Ishikawa (cell line): ENCODE results near the gene LY6G6D.

Source experiments
- EGR1 ChIP-seq: IDR thresholded peaks from 2 replicates; pipeline ENCODE4 v1.6.1; 2012
- EP300 ChIP-seq: IDR thresholded peaks from 2 replicates; pipeline ENCODE4 v1.6.1; 2012; ENCODE audit warnings: borderline replicate concordance
- NFIC ChIP-seq: IDR thresholded peaks from 2 replicates; pipeline ENCODE4 v1.6.1; 2012
- ZBTB7A ChIP-seq: IDR thresholded peaks from 2 replicates; pipeline ENCODE4 v1.6.1; 2012; ENCODE audit warnings: low read depth

- TF ChIP-seq EGR1 (no peak), EP300 (no peak), ZBTB7A (no peak; the same call in 1 of the 2 replicates), NFIC (no peak)
These were observed 13.3 kb upstream of the LY6G6D start for GRCh38 chr6:31701666-31702404.
